IMR-90 (cell line): ENCODE results near the gene NPY4R. TPM values are rescaled to one million over a fixed set of nuclear protein-coding genes. Genes with fewer than 3 reads are reported as not detected.
"Not testable (repeated sequence)": the region's sequence is repeated elsewhere in the genome, so short reads cannot be mapped to it uniquely, and the experiment has no call there.

Experiments used
- ATAC-seq: fragments of 200-7000 bp; cut with Tn5 transposase; 2 replicates; pipeline ENCODE4 v1.9.1; 2020; ENCODE audit warnings: low read depth, mild to moderate bottlenecking, moderate library complexity
- BruUV-seq: library from RNA; stranded (reverse); fragments of 400-500 nt; replicated peaks from 2 replicates; lab custom pipeline; 2021; lab: Mats Ljungman, UMichigan
- CTCF ChIA-PET: fragments of 300-600 bp; formaldehyde crosslinking; extraction: SDS; loops from one replicate; lab custom pipeline; 2021; ENCODE audit warnings: antibody characterized with exemption; lab: Yijun Ruan, JAX
- POLR2A ChIA-PET: fragments of 300-600 bp; sonication (Branson Sonifier 250); formaldehyde crosslinking; loops from one replicate; lab custom pipeline; 2022; ENCODE audit warnings: antibody characterized with exemption; ENCODE audit not compliant: unreplicated experiment; lab: Charles Lee
- DNase-seq: peaks from one replicate; pipeline ENCODE4 v3.0.0; 2013
- H2AFZ ChIP-seq: replicated peaks from 2 replicates; pipeline ENCODE3; 2013; ENCODE audit warnings: low read length, mild to moderate bottlenecking; ENCODE audit not compliant: poor library complexity
- H2AK5ac ChIP-seq: 2 replicates; pipeline ENCODE4 v1.6.1; 2013; ENCODE audit warnings: low read depth, low read length, inconsistent platforms
- H2AK9ac ChIP-seq: replicated peaks from 2 replicates; pipeline ENCODE3; 2013; ENCODE audit warnings: mild to moderate bottlenecking, low read depth, low read length, moderate library complexity; ENCODE audit not compliant: poor library complexity
- H2BK120ac ChIP-seq: 2 replicates; pipeline ENCODE4 v1.6.1; 2013; ENCODE audit warnings: low read depth, low read length, inconsistent platforms
- H2BK15ac ChIP-seq: 3 replicates; pipeline ENCODE4 v1.6.1; 2013; ENCODE audit warnings: low read depth, low read length, inconsistent platforms
- H2BK20ac ChIP-seq: 2 replicates; pipeline ENCODE4 v1.6.1; 2013; ENCODE audit warnings: low read depth, mild to moderate bottlenecking, inconsistent platforms, low read length, moderate library complexity
- H2BK5ac ChIP-seq: 2 replicates; pipeline ENCODE4 v1.6.1; 2013; ENCODE audit warnings: mild to moderate bottlenecking, low read depth, low read length, inconsistent platforms; ENCODE audit not compliant: poor library complexity, severe bottlenecking
- H3K14ac ChIP-seq: replicated peaks from 2 replicates; pipeline ENCODE4 v1.6.1; 2013; ENCODE audit warnings: low read depth, low read length, inconsistent platforms
- H3K18ac ChIP-seq: 2 replicates; pipeline ENCODE4 v1.6.1; 2013; ENCODE audit warnings: low read depth, low read length, control low read depth
- H3K23ac ChIP-seq: 2 replicates; pipeline ENCODE4 v1.6.1; 2013; ENCODE audit warnings: low read depth, low read length, inconsistent platforms
- H3K27ac ChIP-seq: 2 replicates; pipeline ENCODE4 v1.5.1; 2013; ENCODE audit warnings: mild to moderate bottlenecking, control low read depth, low read length; ENCODE audit not compliant: insufficient read depth
- H3K27me3 ChIP-seq: 2 replicates; pipeline ENCODE4 v1.6.1; 2013; ENCODE audit warnings: low read length; ENCODE audit not compliant: control insufficient read depth, insufficient read depth
- H3K36me3 ChIP-seq: 2 replicates; pipeline ENCODE4 v1.6.1; 2013; ENCODE audit warnings: low read length, mixed read lengths; ENCODE audit not compliant: control insufficient read depth, insufficient read depth
- H3K4ac ChIP-seq: 2 replicates; pipeline ENCODE4 v1.6.1; 2013; ENCODE audit warnings: low read depth, low read length, inconsistent platforms
- H3K4me1 ChIP-seq: 2 replicates; pipeline ENCODE4 v1.6.1; 2013; ENCODE audit warnings: low read length, mixed read lengths; ENCODE audit not compliant: control insufficient read depth, insufficient read depth
- H3K4me2 ChIP-seq: 2 replicates; pipeline ENCODE4 v1.6.1; 2013; ENCODE audit warnings: low read depth, mild to moderate bottlenecking, control low read depth, low read length, moderate library complexity
- H3K4me3 ChIP-seq: 2 replicates; pipeline ENCODE4 v1.5.1; 2013; ENCODE audit warnings: low read depth, mild to moderate bottlenecking, control low read depth, low read length, moderate library complexity; ENCODE audit not compliant: insufficient read depth
- H3K56ac ChIP-seq: 2 replicates; pipeline ENCODE4 v1.6.1; 2013; ENCODE audit warnings: low read length, inconsistent platforms; ENCODE audit not compliant: insufficient read depth; ENCODE audit errors: extremely low read depth
- H3K79me1 ChIP-seq, 2 experiments: 2 replicates each; pipeline ENCODE4 v1.6.1; 2013; ENCODE audit warnings: low read length in 2 of 2, inconsistent platforms in 1 of 2, low read depth in 1 of 2
- H3K9ac ChIP-seq: 2 replicates; pipeline ENCODE4 v1.6.1; 2013; ENCODE audit warnings: low read depth, low read length, control low read depth
- H3K9me1 ChIP-seq: 2 replicates; pipeline ENCODE4 v1.6.1; 2013; ENCODE audit warnings: low read length, inconsistent platforms; ENCODE audit not compliant: insufficient read depth
- H3K9me3 ChIP-seq: 2 replicates; pipeline ENCODE4 v1.6.1; 2013; ENCODE audit warnings: low read length; ENCODE audit not compliant: control insufficient read depth, insufficient read depth
- H4K20me1 ChIP-seq: 2 replicates; pipeline ENCODE4 v1.6.1; 2013; ENCODE audit warnings: low read length, inconsistent platforms; ENCODE audit not compliant: insufficient read depth
- H4K5ac ChIP-seq: 2 replicates; pipeline ENCODE4 v1.6.1; 2013; ENCODE audit warnings: mild to moderate bottlenecking, low read depth, low read length, control low read depth
- H4K8ac ChIP-seq, 2 experiments: 2 replicates each; pipeline ENCODE4 v1.6.1; 2013; ENCODE audit warnings: low read depth in 2 of 2, low read length in 2 of 2, control low read depth in 1 of 2, inconsistent platforms in 1 of 2
- H4K91ac ChIP-seq: 2 replicates; pipeline ENCODE4 v1.6.1; 2013; ENCODE audit warnings: low read depth, low read length, inconsistent platforms; ENCODE audit not compliant: insufficient read depth
- WGBS, 2 experiments: methylation state at CpG; one replicate each; pipeline versions ENCODE4 v1.1.5 to v1.1.7; 2013; ENCODE audit warnings: missing lambda C conversion rate in 2 of 2; ENCODE audit not compliant: insufficient read length in 1 of 2; ENCODE audit errors: extremely low coverage in 2 of 2; 5-methylcytosine and 5-hydroxymethylcytosine counted together
- dilution Hi-C: fragments of 300-500 bp; cut with HindIII; formaldehyde crosslinking; loops from one replicate; pipeline ENCODE4 v1.14.3; 2018; ENCODE audit warnings: low sequenced_read_pairs; ENCODE audit not compliant: unreplicated experiment
- in situ Hi-C: fragments of 300-500 bp; cut with MboI; formaldehyde crosslinking; loops from 3 replicates; pipeline ENCODE4 v1.14.3; 2019; ENCODE audit warnings: low sequenced_read_pairs, inconsistent platforms, mixed read lengths
- intact Hi-C: fragments of 100-400 bp; cut with micrococcal nuclease; formaldehyde crosslinking; loops from 2 replicates; pipeline ENCODE4 v1.10.0; 2022
- polyA plus RNA-seq, 3 experiments: library from polyadenylated mRNA; depleted of rRNA; stranded (reverse); fragments of >200 nt; gene quantifications; 2 replicates each; pipeline ENCODE4 v1.2.3, GENCODE V29; 2012; ENCODE audit warnings: low replicate concordance in 1 of 3
- total RNA-seq: library from RNA; depleted of rRNA; stranded (reverse); fragments of >200 nt; gene quantifications from 2 replicates; pipeline ENCODE4 v1.2.3, GENCODE V29; 2012

NPY4R gene
- total and polyA plus RNA-seq, 2 of the 4 experiments (the other 2 are of a cell fraction) = 0.56 to 1.1 TPM

GRCh38 chr10:46459579-46459978 is 6.2 kb downstream of the NPY4R start:
- H3K9me3 ChIP-seq, H3K4me1 ChIP-seq, H3K9ac ChIP-seq, POLR2A ChIA-PET, H4K8ac ChIP-seq, H2AFZ ChIP-seq, H3K9me1 ChIP-seq, H3K27me3 ChIP-seq, H3K18ac ChIP-seq, CTCF ChIA-PET, H4K5ac ChIP-seq, H3K4ac ChIP-seq, H2BK120ac ChIP-seq, H2BK5ac ChIP-seq, H4K91ac ChIP-seq, H2BK20ac ChIP-seq, dilution Hi-C loops, H3K79me1 ChIP-seq, H3K4me2 ChIP-seq, H3K23ac ChIP-seq, H2BK15ac ChIP-seq, H3K56ac ChIP-seq, H4K20me1 ChIP-seq, BruUV-seq, ATAC-seq, in situ Hi-C loops, intact Hi-C loops, H3K14ac ChIP-seq, H3K4me3 ChIP-seq, H3K27ac ChIP-seq, H2AK9ac ChIP-seq, H2AK5ac ChIP-seq, H3K36me3 ChIP-seq, DNase-seq: not testable (repeated sequence)
- WGBS, 2 experiments = no CpG with 5 or more reads among the region's 7 CpGs

GRCh38 chr10:46457071-46457470 is 8.7 kb downstream of the NPY4R start:
- H3K27me3 ChIP-seq, H3K9me3 ChIP-seq, DNase-seq, H3K18ac ChIP-seq, CTCF ChIA-PET, BruUV-seq, H4K20me1 ChIP-seq, H3K27ac ChIP-seq, dilution Hi-C loops, H3K79me1 ChIP-seq, H2BK20ac ChIP-seq, H2AK9ac ChIP-seq, H3K23ac ChIP-seq, in situ Hi-C loops, intact Hi-C loops, H3K4me1 ChIP-seq, H2AFZ ChIP-seq, H2AK5ac ChIP-seq, H3K56ac ChIP-seq, H3K36me3 ChIP-seq, H2BK15ac ChIP-seq, H3K4me3 ChIP-seq, H2BK5ac ChIP-seq, H2BK120ac ChIP-seq, POLR2A ChIA-PET, H4K8ac ChIP-seq, H3K4me2 ChIP-seq, H3K9me1 ChIP-seq, H3K4ac ChIP-seq, ATAC-seq, H3K9ac ChIP-seq, H4K5ac ChIP-seq, H4K91ac ChIP-seq, H3K14ac ChIP-seq: not testable (repeated sequence)
- no CpG with 5 or more reads among the region's 3 CpGs for WGBS, 2 experiments
